ENCODE data around the gene GOLGA8A.
A peak's percentile ranks its signal among the peaks of the same experiment; 100 is the strongest.

GOLGA8A gene, protein sequence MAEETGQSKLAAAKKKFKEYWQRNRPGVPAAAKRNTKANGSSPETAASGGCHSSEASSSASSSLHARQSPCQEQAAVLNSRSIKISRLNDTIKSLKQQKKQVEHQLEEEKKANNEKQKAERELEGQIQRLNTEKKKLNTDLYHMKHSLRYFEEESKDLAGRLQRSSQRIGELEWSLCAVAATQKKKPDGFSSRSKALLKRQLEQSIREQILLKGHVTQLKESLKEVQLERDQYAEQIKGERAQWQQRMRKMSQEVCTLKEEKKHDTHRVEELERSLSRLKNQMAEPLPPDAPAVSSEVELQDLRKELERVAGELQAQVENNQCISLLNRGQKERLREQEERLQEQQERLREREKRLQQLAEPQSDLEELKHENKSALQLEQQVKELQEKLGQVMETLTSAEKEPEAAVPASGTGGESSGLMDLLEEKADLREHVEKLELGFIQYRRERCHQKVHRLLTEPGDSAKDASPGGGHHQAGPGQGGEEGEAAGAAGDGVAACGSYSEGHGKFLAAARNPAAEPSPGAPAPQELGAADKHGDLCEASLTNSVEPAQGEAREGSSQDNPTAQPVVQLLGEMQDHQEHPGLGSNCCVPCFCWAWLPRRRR

DNA sequence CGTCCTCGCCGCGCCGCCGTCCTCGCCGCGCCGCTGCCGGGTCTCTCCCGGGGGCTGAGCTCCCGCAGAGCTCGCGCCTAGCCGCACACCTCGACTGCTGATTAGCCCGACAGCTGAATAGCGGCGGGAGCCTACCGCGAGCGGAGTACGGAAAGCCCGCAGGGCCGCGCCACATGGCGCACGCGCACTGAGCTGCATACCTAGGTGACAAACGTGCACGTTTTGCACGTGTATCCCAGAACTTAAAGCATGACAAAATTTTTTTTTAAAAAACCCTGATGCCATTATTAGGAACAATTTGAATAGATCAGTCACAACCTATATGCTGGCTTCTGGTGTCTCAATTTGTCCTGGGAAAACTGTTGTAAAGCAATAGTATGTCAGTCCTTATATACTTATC is at the start of gene GOLGA8A:
Gene GOLGA8A, minus strand, starts transcription at position 122 of the 400 bp plus-strand sequence. CDS start 48,117 bp downstream, outside the sequence.
- ChIA-PET CTCF (no interaction called here), POLR2A (no interaction called here)
- peak; percentile 80 for DNase-seq (ENCODE audit: extremely low spot score)
- TF ChIP-seq CTCF (IDR thresholded peaks at IDR 0.05; ENCODE audit: control extremely low read depth, extremely low read depth, low read depth, missing control alignments) = no peak

DNA sequence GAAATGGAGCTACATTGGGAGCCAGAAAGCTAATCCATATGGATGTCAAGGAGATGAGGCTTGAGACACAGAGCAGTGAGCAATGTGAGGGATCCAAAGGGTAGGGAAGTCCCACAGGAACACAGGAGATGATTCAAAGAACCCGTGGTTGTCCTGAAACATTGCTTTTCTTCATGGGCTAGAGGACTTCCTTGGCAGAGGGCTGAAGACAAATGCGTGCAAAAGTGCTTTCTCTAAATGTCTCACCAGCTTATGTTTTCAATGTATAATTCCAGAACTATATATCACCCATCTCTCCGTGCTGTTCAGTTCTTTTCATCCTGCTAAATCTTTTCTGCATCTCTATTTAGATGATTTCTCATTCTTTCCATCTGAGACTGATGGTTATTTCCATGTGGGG is 46.0 kb upstream of the GOLGA8A start:
- CTCF ChIA-PET = no interaction called here
- DNase-seq (ENCODE audit: extremely low spot score) = no peak
- no peak for TF ChIP-seq CTCF (IDR thresholded peaks at IDR 0.05; ENCODE audit: control extremely low read depth, extremely low read depth, low read depth, missing control alignments)
- POLR2A ChIA-PET = no interaction called here

GRCh38 chr15:34481370-34481769 is 43.8 kb upstream of the GOLGA8A start:
- no peak for DNase-seq (ENCODE audit: extremely low spot score)
- CTCF ChIA-PET = no interaction called here

GRCh38 chr15:34473840-34474239 is 36.2 kb upstream of the GOLGA8A start:
- TF ChIP-seq CTCF (IDR thresholded peaks at IDR 0.05; ENCODE audit: control extremely low read depth, extremely low read depth, low read depth, missing control alignments) = no peak
- DNase-seq (ENCODE audit: extremely low spot score) = no peak
- ChIA-PET CTCF (no interaction called here), POLR2A (no interaction called here)

More at GRCh38 chr15:34481370-34481769, 43.8 kb upstream of the GOLGA8A start:
- no peak for TF ChIP-seq CTCF (IDR thresholded peaks at IDR 0.05; ENCODE audit: control extremely low read depth, extremely low read depth, low read depth, missing control alignments)
- POLR2A ChIA-PET = no interaction called here

DNA sequence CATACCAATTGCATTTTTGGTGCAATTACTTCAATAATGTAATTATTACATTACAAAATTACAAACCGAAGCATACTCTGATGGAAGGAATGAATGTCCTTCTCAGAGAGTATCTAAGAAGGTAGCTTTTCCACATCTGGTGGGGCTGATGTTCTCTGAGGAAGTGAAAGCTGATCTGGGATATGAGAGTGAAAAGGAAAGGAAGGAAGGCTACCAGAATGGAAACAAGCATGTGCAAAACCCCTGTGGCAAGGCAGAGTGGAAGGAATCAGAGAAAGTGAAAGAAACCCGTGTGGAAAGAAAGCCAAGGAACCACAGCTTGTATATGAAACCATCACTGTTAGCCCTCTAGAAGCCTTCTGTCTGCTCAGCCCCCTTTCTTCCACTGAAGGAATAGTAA is 35.3 kb upstream of the GOLGA8A start:
- ChIA-PET CTCF (no interaction called here), POLR2A (no interaction called here)
- TF ChIP-seq CTCF (IDR thresholded peaks at IDR 0.05; ENCODE audit: control extremely low read depth, extremely low read depth, low read depth, missing control alignments) = no peak
- DNase-seq (ENCODE audit: extremely low spot score) = no peak

GRCh38 chr15:34470892-34471291 is 33.3 kb upstream of the GOLGA8A start:
- no peak for TF ChIP-seq CTCF (IDR thresholded peaks at IDR 0.05; ENCODE audit: control extremely low read depth, extremely low read depth, low read depth, missing control alignments)
- no peak for DNase-seq (ENCODE audit: extremely low spot score)
- POLR2A ChIA-PET = no interaction called here
- CTCF ChIA-PET = interaction anchor here (1.0 kb wide), 1 partner anchor 20 kb away, joined by 3 read pairs; no protein-coding TSS in a partner anchor

Measured in GM10248 (cell line).